ENCODE results near the gene CCDC85C. TPM values are rescaled to one million over a fixed set of nuclear protein-coding genes. Genes with fewer than 3 reads are reported as not detected.

CCDC85C gene
- polyA plus RNA-seq, 1 experiment = 7.2 TPM

DNA sequence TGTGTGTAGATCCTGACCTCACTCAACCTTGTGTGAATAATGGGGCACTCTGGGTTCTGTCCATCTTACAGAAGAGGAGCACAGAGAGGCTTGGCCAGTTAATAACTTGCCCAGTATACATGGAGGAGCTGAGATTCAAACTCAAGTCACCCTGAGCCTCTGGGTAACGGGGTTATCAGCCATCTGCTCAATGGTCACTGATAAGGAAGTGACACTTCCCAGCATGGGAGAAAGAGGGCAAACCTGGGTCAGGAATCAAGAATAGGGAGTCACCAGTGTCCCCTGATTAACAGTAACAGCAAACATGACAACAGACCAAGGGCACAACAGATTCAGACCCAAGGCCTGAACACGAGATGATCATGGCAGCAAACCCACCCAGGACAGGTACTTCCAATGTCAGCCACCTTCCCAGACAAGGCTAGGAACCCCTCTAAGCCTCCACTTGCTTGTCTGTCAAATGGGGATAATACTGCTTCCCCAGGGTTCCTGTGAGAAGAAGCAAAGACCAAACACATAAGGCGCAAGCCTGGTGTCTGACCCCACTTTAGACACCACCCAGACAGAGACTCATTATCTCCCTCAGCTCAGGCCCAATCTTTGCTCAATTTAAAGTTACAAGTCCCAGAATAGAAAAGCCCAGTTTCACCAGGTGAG, 3.6 kb downstream of the CCDC85C start:
- Histone ChIP-seq H3K27ac (ENCODE audit: low read depth, low read length) (no peak overlapping the region), H3K27me3 (ENCODE audit: control insufficient read depth, insufficient read depth, low read length) (no peaks in the 10 kb centered on the region), H3K9me3 (ENCODE audit: control insufficient read depth, insufficient read depth, low read length) (no peaks in the 10 kb centered on the region; the same call in 1 of the 2 replicates), H3K4me3 (ENCODE audit: low read depth, low read length) (no peak overlapping the region)
- TF ChIP-seq, protein P1, sequence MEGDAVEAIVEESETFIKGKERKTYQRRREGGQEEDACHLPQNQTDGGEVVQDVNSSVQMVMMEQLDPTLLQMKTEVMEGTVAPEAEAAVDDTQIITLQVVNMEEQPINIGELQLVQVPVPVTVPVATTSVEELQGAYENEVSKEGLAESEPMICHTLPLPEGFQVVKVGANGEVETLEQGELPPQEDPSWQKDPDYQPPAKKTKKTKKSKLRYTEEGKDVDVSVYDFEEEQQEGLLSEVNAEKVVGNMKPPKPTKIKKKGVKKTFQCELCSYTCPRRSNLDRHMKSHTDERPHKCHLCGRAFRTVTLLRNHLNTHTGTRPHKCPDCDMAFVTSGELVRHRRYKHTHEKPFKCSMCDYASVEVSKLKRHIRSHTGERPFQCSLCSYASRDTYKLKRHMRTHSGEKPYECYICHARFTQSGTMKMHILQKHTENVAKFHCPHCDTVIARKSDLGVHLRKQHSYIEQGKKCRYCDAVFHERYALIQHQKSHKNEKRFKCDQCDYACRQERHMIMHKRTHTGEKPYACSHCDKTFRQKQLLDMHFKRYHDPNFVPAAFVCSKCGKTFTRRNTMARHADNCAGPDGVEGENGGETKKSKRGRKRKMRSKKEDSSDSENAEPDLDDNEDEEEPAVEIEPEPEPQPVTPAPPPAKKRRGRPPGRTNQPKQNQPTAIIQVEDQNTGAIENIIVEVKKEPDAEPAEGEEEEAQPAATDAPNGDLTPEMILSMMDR (IDR thresholded peaks at IDR 0.05; ENCODE audit: low read depth, low read length) = no peak
- CTCF ChIA-PET = interaction anchor here (2.0 kb wide), 1 partner anchor 28 kb away, joined by 5 read pairs; no protein-coding TSS in a partner anchor
- no peak for DNase-seq (ENCODE audit: low read depth, low spot score)
- POLR2A ChIA-PET = no interaction called here

DNA sequence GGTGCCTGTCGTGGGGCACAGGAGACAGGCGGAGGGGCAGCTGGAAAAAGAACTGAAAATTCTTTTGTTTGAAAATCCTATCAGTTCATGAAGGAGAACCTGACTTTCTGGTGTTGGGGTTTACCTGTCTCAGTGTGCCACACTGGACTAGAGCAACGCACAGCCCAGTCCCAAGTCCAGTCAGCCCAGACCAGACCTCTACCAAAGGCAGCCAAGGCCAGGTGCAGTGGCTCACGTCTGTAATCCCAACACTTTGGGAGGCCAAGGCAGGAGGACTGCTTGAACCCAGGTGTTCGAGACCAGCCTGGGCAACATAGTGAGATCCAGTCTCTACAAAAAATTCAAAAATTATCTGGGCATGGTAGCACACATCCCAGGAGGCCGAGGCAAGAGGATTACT, 4.6 kb downstream of the CCDC85C start:
- Histone ChIP-seq H3K9me3 (ENCODE audit: control insufficient read depth, insufficient read depth, low read length) (no peaks in the 10 kb centered on the region; the same call in 1 of the 2 replicates), H3K27ac (ENCODE audit: low read depth, low read length) (no peak overlapping the region), H3K27me3 (ENCODE audit: control insufficient read depth, insufficient read depth, low read length) (no peaks in the 10 kb centered on the region), H3K4me3 (ENCODE audit: low read depth, low read length) (no peak overlapping the region)
- DNase-seq (ENCODE audit: low read depth, low spot score) = no peak
- CTCF ChIA-PET = no interaction called here
- TF ChIP-seq, protein P1 (IDR thresholded peaks at IDR 0.05; ENCODE audit: low read depth, low read length) = no peak
- POLR2A ChIA-PET = no interaction called here

DNA sequence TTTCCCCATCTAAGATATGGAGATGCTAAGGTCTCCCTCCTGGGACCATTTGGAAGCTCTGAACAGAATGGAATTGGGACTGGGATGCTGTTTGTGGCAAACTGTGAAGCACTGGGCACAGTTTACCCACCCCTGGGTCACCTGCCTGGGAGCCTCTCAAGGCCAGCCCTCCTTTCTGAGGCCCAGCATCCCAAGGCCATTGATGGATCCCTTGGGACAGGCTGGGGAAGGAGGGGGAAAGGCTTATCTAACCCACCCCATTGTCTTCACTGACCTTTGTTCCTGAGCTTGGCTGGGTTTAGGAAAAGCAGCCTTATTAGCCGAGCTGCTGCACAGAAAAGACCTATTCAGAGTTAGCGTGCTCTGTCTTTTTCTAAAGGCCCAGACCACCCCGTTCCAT, 5.2 kb downstream of the CCDC85C start:
- ChIA-PET POLR2A (no interaction called here), CTCF (no interaction called here)
- no peak for DNase-seq (ENCODE audit: low read depth, low spot score)
- no peaks in the 10 kb centered on the region; the same call in 1 of the 2 replicates for H3K9me3 ChIP-seq (ENCODE audit: control insufficient read depth, insufficient read depth, low read length)
- H3K4me3 ChIP-seq (ENCODE audit: low read depth, low read length) = no peak overlapping the region
- TF ChIP-seq, protein P1 (IDR thresholded peaks at IDR 0.05; ENCODE audit: low read depth, low read length) = no peak
- H3K27me3 ChIP-seq (ENCODE audit: control insufficient read depth, insufficient read depth, low read length) = no peaks in the 10 kb centered on the region
- no peak overlapping the region for H3K27ac ChIP-seq (ENCODE audit: low read depth, low read length)

- TF ChIP-seq, protein P1 (IDR thresholded peaks at IDR 0.05; ENCODE audit: low read depth, low read length) = no peak
- no peak for DNase-seq (ENCODE audit: low read depth, low spot score)
- H3K27ac ChIP-seq (ENCODE audit: low read depth, low read length) = no peak overlapping the region
- ChIA-PET POLR2A (no interaction called here), CTCF (no interaction called here)
- H3K27me3 ChIP-seq (ENCODE audit: control insufficient read depth, insufficient read depth, low read length) = no peaks in the 10 kb centered on the region
- no peak overlapping the region for H3K4me3 ChIP-seq (ENCODE audit: low read depth, low read length)
- no peaks in the 10 kb centered on the region; the same call in 1 of the 2 replicates for H3K9me3 ChIP-seq (ENCODE audit: control insufficient read depth, insufficient read depth, low read length)
Measured at GRCh38 chr14:99597911-99598600, 6.0 kb downstream of the CCDC85C start.

DNA sequence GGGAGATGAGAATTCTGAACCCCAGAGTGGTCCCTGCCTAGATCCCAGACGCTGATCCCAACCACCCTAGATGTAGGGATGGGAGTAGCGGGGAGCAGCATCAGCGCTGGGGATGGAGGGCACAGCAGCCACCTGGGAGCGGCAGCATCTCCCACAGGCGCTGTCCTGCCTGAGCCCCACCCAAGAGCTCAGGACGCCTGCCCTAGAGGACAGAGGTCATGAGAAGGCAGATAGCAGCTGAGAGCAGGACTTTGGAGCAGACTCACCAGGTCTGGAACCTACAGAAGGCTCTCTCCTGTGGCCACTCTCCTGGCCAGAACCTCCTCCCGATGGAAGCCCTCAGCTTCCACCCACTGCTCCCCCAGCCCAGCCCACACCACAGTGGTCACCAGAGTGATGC, 7.2 kb downstream of the CCDC85C start:
- DNase-seq (ENCODE audit: low read depth, low spot score) = no peak
- H3K9me3 ChIP-seq (ENCODE audit: control insufficient read depth, insufficient read depth, low read length) = no peaks in the 10 kb centered on the region
- H3K27ac ChIP-seq (ENCODE audit: low read depth, low read length) = no peak overlapping the region
- TF ChIP-seq, protein P1 (IDR thresholded peaks at IDR 0.05; ENCODE audit: low read depth, low read length) = no peak
- ChIA-PET POLR2A (no interaction called here), CTCF (no interaction called here)
- H3K27me3 ChIP-seq (ENCODE audit: control insufficient read depth, insufficient read depth, low read length) = no peaks in the 10 kb centered on the region
- H3K4me3 ChIP-seq (ENCODE audit: low read depth, low read length) = no peak overlapping the region

All from AG04450 (cell line).